GM12875 (cell line): Measurements from ENCODE around the gene RAPGEF6.

Experiments
- H3K4me3 ChIP-seq: one replicate; pipeline ENCODE4 v1.5.1; 2011; ENCODE audit warnings: low read depth, low read length, control low read depth
- CTCF ChIP-seq: IDR thresholded peaks from 2 replicates; pipeline ENCODE4 v1.5.1; 2011; ENCODE audit warnings: low read depth, mild to moderate bottlenecking, control low read depth, inconsistent platforms, low read length, moderate library complexity, borderline replicate concordance; ENCODE audit not compliant: insufficient read depth

The RAPGEF6 gene

GRCh38 chr5:131677115-131677514, 42.1 kb upstream of the RAPGEF6 start:
- H3K4me3 ChIP-seq: no peak overlapping the region
- TF ChIP-seq CTCF: no peak

- no peak for TF ChIP-seq CTCF
- no peak overlapping the region for H3K4me3 ChIP-seq
These were observed 37.7 kb upstream of the RAPGEF6 start for GRCh38 chr5:131672776-131673175.

GRCh38 chr5:131671994-131672655, 37.1 kb upstream of the RAPGEF6 start:
- H3K4me3 ChIP-seq: no peak overlapping the region
- TF ChIP-seq CTCF: no peak

- TF ChIP-seq CTCF: no peak
- H3K4me3 ChIP-seq: no peak overlapping the region
These were observed 36.4 kb upstream of the RAPGEF6 start for GRCh38 chr5:131671409-131671808.

GRCh38 chr5:131664929-131665328, 29.9 kb upstream of the RAPGEF6 start:
- TF ChIP-seq CTCF: no peak

GRCh38 chr5:131661933-131662332, 26.9 kb upstream of the RAPGEF6 start:
- no peak overlapping the region for H3K4me3 ChIP-seq
- no peak for TF ChIP-seq CTCF

More at GRCh38 chr5:131664929-131665328, 29.9 kb upstream of the RAPGEF6 start:
- no peak overlapping the region for H3K4me3 ChIP-seq

- TF ChIP-seq CTCF: no peak
- no peak overlapping the region for H3K4me3 ChIP-seq
These were observed 24.8 kb upstream of the RAPGEF6 start for GRCh38 chr5:131659841-131660240.
